Effector memory CD4-positive, alpha-beta T cell (primary cell): ENCODE data around the gene GABRR3.

Source experiments
- DNase-seq, 3 donors: peaks; one replicate each; pipeline ENCODE4 v3.0.0-alpha.2; 2020
- H3K27ac ChIP-seq: 2 replicates; pipeline ENCODE4 v1.7.0; 2013; ENCODE audit warnings: mild to moderate bottlenecking, low read length, moderate library complexity; ENCODE audit not compliant: insufficient read depth, poor library complexity, severe bottlenecking
- H3K27me3 ChIP-seq: replicated peaks from 2 replicates; pipeline ENCODE4 v1.7.0; 2013; ENCODE audit warnings: mild to moderate bottlenecking, low read length; ENCODE audit not compliant: insufficient read depth, control insufficient read depth, poor library complexity, severe bottlenecking
- H3K36me3 ChIP-seq: 2 replicates; pipeline ENCODE4 v1.7.0; 2013; ENCODE audit warnings: mild to moderate bottlenecking, low read length, moderate library complexity; ENCODE audit not compliant: control insufficient read depth, insufficient read depth
- H3K4me1 ChIP-seq: 2 replicates; pipeline ENCODE4 v1.7.0; 2013; ENCODE audit warnings: low read length, mild to moderate bottlenecking; ENCODE audit not compliant: control insufficient read depth, insufficient read depth, poor library complexity, severe bottlenecking
- H3K4me3 ChIP-seq: 2 replicates; pipeline ENCODE4 v1.7.0; 2013; ENCODE audit warnings: low read length, low read depth, mild to moderate bottlenecking; ENCODE audit not compliant: insufficient read depth, poor library complexity, severe bottlenecking
- H3K9me3 ChIP-seq: 2 replicates; pipeline ENCODE4 v1.7.0; 2013; ENCODE audit warnings: mild to moderate bottlenecking, low read length, moderate library complexity; ENCODE audit not compliant: control insufficient read depth

The GABRR3 gene

GRCh38 chr3:97960551-97960950, 74.6 kb downstream of the GABRR3 start:
- no peak for DNase-seq
- no peak overlapping the region for H3K27ac ChIP-seq
- no peaks in the 10 kb centered on the region for H3K27me3 ChIP-seq
- no peaks in the 10 kb centered on the region for H3K4me1 ChIP-seq
- H3K9me3 ChIP-seq: no peaks in the 10 kb centered on the region
- no peak overlapping the region for H3K4me3 ChIP-seq
- peaks cover 31% of the 10 kb centered on the region for H3K36me3 ChIP-seq

DNA sequence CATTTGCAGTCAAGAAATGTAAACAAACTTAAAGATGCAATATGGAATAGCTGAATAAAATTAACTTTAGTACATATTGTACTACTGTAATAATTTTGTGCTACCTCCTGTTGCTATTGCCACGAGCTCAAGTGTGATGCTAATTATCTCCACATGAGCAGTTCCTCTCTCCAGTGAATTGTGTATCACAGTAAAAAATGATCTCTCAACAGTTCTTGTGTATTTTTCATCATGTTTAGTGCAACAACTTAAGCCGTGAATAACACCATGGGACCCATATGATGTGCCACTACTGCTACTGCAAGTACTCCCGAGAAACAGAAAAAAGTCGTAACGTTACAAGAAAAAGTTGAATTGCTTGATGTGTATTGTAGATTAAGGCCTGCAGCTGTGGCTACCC, 75.2 kb downstream of the GABRR3 start:
- H3K4me3 ChIP-seq: no peak overlapping the region
- no peak for DNase-seq
- no peak overlapping the region for H3K27ac ChIP-seq
- peaks cover 38% of the 10 kb centered on the region for H3K36me3 ChIP-seq
- no peaks in the 10 kb centered on the region for H3K4me1 ChIP-seq
- no peaks in the 10 kb centered on the region for H3K27me3 ChIP-seq
- H3K9me3 ChIP-seq: no peaks in the 10 kb centered on the region

- Histone ChIP-seq H3K27me3 (no peaks in the 10 kb centered on the region), H3K4me1 (no peaks in the 10 kb centered on the region), H3K9me3 (no peaks in the 10 kb centered on the region), H3K36me3 (peaks cover 44% of the 10 kb centered on the region), H3K4me3 (no peak overlapping the region), H3K27ac (no peak overlapping the region)
- no peak for DNase-seq
Measured at GRCh38 chr3:97958796-97959195, 76.3 kb downstream of the GABRR3 start.

DNA sequence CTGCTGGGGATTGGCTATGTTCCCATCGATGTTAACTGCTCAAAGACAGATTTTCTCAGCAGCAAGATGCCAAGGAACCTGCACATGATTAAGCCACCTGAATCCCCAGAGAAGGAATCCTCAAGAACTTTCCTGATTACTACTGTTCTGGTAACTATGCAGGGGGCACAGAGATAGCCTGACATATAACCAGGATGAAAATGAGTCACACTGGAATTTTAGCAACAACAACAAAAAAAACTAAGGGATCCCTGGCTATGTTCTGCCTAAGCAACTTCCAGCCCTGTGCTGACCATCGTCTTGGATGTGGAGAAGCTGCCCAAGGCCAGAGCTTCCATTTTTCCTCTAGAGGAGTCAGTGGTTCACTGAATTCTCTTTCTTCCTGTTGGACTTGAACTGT, 76.7 kb downstream of the GABRR3 start:
- H3K9me3 ChIP-seq: no peaks in the 10 kb centered on the region
- DNase-seq: no peak
- no peak overlapping the region for H3K4me3 ChIP-seq
- no peak overlapping the region for H3K27ac ChIP-seq
- H3K36me3 ChIP-seq: peaks cover 44% of the 10 kb centered on the region
- no peaks in the 10 kb centered on the region for H3K27me3 ChIP-seq
- H3K4me1 ChIP-seq: no peaks in the 10 kb centered on the region

DNA sequence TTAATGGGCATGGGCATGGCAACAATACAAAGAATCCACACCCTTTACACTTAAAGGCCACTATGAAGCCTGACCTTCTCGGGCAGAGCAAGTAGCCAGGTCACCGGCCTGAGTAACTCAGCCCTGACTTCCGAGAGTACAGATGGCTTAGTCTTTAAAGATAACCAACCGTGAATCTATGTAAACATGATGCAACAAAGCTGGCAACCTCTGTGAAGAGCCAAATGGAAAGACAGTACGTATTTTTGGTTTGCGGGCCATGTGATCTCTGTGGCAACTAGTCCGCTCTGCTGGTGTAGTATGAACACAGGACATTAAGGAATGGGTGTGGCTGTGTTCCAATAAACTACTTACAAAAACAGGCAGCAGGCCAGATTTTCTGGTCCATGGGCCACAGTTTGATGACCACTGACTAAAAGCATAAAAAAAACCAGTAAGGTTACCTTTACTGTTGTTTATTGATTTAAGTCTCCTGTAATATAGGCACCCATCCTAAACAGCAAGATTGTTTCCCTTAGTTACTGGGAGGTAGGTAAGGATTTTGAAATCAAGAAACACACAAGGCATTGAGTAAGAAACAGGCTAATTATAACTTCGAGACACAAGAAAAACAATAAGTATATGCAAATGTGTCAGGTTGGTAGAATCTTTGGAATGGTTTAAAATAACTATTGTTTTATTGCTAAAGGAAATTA, 77.4 kb downstream of the GABRR3 start:
- no peaks in the 10 kb centered on the region for H3K27me3 ChIP-seq
- no peaks in the 10 kb centered on the region for H3K4me1 ChIP-seq
- H3K36me3 ChIP-seq: peaks cover 49% of the 10 kb centered on the region
- DNase-seq: no peak
- H3K9me3 ChIP-seq: no peaks in the 10 kb centered on the region
- H3K4me3 ChIP-seq: no peak overlapping the region
- no peak overlapping the region for H3K27ac ChIP-seq

GRCh38 chr3:97956051-97956450, 79.1 kb downstream of the GABRR3 start:
- Histone ChIP-seq H3K27me3 (no peaks in the 10 kb centered on the region), H3K4me3 (no peak overlapping the region), H3K27ac (no peak overlapping the region), H3K4me1 (no peaks in the 10 kb centered on the region), H3K36me3 (peaks cover 52% of the 10 kb centered on the region), H3K9me3 (no peaks in the 10 kb centered on the region)
- no peak for DNase-seq

- Histone ChIP-seq H3K4me3 (no peak overlapping the region), H3K27me3 (no peaks in the 10 kb centered on the region), H3K36me3 (peaks cover 57% of the 10 kb centered on the region), H3K4me1 (no peaks in the 10 kb centered on the region), H3K27ac (no peak overlapping the region), H3K9me3 (no peaks in the 10 kb centered on the region)
- DNase-seq: no peak
Measured at GRCh38 chr3:97954228-97954827, 80.8 kb downstream of the GABRR3 start.

DNA sequence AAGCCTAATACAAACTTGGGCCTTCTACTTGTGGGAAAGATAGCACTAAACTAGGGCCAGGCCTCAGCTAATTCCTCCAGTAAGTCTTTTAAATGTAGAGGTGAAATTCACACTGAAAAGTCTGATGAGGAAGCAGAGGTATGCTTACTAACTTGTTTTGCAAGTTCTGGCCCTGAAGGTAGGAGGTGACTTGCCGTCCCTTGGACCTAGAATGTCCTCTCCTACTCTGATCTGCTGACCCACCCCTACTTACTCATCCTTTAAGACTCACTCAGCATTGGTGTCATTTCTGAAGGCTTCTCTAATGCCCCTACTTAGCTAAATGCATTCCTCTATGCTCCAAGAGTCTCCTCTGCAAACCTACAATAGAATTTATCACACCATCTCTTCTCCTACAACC, 82.2 kb downstream of the GABRR3 start:
- Histone ChIP-seq H3K27me3 (no peaks in the 10 kb centered on the region), H3K4me3 (no peak overlapping the region), H3K4me1 (no peaks in the 10 kb centered on the region), H3K9me3 (no peaks in the 10 kb centered on the region), H3K27ac (no peak overlapping the region), H3K36me3 (peaks cover 58% of the 10 kb centered on the region)
- no peak for DNase-seq

GRCh38 chr3:97952280-97952679, 82.8 kb downstream of the GABRR3 start:
- Histone ChIP-seq H3K4me1 (no peaks in the 10 kb centered on the region), H3K27ac (no peak overlapping the region), H3K27me3 (no peaks in the 10 kb centered on the region), H3K4me3 (no peak overlapping the region), H3K36me3 (peaks cover 64% of the 10 kb centered on the region), H3K9me3 (no peaks in the 10 kb centered on the region)
- DNase-seq: no peak

- H3K4me1 ChIP-seq: no peaks in the 10 kb centered on the region
- H3K36me3 ChIP-seq: peaks cover 78% of the 10 kb centered on the region
- no peak overlapping the region for H3K4me3 ChIP-seq
- H3K27ac ChIP-seq: no peak overlapping the region
- no peak for DNase-seq
- no peaks in the 10 kb centered on the region for H3K9me3 ChIP-seq
- H3K27me3 ChIP-seq: no peaks in the 10 kb centered on the region
Measured at GRCh38 chr3:97950360-97950759, 84.8 kb downstream of the GABRR3 start.
